ENCODE results near the gene LNX1.

LNX1 gene

DNA sequence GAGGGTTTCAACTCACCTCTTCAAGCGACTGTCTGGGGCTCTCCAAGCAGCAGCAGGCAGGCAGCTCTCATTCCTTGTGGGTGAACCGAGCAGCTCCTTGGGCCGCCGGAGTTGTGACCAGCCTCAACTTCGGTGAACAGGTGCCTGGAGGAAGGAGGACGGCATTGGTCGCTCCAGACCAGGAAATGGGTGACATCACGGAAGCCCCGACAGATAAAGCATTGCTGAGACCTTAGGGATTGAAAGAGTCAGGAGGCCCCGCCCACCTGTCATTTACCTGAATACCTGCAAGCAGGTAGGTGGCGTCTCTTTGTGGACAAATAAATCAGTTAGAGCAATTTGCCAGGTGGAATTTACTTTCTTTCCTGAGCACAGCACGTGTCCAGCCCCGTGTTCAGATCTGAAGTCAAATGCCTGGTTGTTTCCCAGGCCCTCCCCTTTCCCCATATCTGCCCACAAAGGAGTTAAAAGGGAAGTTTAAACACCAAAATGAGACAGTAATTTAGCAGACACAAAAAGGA, at the start of gene LNX1:
TSS of gene LNX1 (minus strand) at position 115 of the 521 bp plus-strand sequence. CDS start 17,484 bp downstream, outside the sequence.
- no peak for DNase-seq

DNA sequence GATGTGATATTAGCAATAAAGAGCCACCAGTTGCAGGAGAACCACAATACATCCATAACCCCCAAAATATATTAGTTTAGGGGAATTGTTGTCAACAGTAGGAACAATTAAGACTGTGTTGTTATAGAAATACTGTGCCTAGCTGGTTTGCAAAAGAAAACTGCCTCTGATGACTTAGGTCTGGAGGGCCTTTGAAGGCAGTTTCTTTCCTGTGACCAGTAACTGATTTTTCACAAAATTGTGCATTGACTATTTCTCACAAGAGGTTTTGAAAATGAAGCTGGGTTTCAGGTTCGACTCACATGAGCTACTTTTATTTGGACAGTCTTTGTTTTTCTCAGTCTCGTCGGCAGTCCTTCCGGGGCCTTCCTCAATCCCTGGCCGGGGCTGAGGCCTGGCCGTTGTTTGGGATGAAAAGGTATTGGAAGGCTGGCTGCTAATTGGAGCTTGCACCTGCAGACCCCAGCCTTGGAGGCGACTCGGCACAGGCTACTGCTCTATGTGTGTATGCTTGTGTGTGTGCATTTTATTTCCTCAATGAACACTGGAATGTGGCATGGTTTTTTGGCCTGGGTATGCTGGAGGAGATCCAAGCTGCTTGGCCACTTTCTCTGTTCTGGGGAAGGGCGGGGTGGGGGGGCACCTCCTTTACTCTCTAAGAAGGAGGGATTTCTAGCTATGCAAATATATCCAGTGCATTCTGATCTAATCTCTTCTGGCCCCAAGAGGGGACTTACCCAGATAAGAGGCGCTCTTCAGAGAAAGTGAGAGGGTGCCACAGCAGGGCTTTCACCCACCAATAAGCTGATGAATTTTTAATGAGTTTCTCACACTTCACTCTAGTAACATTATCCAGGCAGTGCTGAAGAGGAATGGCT, 49.5 kb upstream of the LNX1 start:
- peak; percentile 51 for DNase-seq

DNA sequence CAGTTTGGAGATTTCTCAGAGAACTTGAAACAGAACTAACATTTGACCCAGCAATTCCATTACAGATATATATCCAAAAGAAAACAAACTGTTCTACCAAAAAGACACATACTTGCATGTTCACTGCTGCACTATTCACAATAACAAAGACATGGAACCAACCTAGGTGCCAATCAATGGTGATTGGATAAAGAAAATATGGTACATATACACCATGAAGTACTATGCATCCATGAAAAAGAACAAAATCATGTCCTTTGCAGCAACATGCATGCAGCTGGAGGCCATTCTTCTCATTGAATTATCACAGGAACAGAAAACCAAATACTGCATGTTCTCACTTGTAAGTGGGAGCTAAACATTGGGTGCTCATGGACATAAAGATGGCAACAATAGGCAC, 47.6 kb upstream of the LNX1 start:
- DNase-seq: no peak

DNA sequence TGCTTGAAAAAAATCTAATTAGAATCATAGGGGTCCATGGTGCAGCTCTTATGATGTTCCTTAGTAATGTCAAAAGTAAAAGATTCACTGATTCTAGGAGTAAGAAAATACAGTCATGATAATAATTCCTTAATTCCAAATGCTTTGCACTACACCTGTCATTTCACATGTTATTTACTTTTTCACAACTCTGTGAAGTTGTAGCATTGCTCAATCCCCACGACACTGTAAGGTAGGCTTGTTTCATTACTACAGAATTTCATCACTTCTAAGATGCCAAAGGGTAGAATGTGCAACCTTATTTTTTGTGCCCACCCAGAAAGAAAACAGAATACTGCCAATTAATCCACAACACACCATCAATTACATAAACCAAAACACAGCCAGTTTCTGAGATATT, 46.1 kb upstream of the LNX1 start:
- DNase-seq: no peak

DNA sequence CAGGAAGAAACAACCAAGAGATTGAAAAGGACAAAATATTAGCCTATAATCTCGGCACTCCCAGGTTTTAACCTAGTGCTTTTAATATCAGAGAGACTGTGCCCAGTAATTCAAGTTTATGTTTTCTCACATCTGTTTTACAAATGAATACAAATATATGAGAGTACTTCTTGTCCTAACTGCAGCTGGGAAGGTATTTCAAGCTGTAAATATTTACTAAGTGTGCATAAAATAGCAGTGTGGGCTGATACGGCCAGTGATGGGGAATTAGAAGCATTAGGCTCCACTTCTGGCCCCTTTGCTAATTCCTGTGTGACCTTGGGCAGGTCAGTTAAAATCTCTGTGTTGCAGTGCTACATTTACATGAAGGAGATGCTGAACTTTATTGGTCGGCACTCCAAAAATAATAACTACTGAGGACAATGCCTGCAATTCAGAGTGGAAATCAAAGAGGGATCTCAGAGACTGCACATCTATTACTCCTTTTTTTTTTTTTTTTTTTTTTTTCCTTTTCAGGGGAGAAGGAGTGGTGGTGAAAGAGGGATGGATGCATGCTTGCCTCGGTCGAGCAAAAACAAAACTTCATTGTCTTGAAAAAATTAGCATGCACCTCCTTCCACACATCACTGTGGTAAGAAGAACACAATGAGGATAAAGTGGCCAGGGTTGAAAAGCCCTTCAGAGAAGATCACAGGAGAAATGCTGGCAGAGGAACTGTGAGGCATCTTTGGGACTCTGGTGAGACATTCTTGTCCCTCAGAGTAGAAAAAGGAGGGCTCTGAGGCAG, 44.6 kb upstream of the LNX1 start:
- DNase-seq: no peak

DNA sequence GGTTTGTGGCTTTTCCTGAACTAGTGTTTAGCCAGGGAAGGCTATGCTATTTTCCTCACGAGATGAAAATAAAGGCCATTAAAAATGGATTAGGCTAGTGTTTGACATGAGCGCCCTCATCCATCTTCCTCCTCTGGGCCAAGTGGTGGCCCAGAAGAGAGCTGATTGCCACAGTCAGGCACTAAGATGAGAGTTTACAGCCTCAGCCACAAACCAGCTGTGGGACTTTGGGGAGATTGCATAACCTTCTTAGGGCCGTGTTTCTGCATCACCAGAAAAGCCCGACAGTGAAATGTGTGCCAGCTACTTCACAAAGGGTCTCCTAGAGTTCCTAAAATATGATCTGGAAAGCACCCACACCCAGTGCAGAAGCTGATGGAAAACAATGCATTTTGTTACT, 42.3 kb upstream of the LNX1 start:
- no peak for DNase-seq

DNA sequence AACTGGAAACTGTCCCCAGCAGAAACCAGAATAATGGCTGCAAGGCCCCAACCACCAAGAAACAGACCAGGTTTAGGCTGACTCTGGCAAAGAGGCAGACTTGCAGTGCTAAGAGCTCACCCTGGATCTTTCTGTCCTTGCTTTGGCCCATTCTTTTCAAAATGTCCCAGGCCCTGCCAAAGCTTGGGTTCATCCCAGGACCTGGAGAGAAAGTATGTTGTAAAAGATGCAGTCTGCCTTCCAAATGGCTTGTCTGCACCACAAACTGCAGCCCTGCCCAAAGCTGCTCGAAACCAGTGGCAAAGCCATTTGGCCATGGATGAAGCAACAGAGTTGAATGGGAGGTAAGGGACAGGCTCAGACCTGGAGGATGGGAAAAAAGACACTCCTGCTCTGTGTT, 38.0 kb upstream of the LNX1 start:
- DNase-seq: no peak

DNA sequence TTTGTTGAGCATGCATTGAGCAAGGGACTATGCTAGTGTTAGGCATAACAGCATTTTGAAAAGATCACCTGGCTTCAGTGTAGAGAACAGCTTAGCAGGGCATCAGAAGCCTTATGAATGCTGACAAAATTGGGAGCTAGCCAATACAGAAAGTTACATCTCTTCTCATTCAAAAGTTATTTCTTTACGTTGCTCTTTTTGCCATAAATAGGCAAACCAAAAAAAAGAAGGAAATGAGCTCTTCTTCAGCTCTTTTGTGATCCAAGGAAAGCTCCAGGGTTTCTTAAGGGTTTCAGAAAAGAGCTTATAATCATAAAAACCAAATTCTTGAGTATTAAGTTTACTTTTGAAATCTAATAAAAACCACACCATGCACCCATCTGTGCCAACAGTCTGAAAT, 35.2 kb upstream of the LNX1 start:
- no peak for DNase-seq

DNA sequence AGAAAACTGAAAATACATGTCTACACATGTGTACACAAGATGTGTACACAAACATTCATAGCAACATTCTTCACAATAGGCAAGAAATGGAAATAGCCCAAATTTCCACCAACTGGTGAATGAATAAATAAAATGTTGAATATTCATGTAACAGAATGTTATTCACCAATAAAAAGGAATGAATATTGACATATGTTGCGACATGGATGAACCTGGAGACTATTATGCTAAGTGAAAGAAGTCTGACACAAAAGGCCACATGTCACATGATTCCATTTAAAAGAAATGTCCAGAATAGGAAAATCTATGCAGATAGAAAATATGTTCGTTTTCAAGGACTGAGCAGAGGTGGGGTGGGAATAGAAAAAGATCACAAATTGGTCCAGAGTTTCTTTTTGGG, 34.6 kb upstream of the LNX1 start:
- no peak for DNase-seq

DNA sequence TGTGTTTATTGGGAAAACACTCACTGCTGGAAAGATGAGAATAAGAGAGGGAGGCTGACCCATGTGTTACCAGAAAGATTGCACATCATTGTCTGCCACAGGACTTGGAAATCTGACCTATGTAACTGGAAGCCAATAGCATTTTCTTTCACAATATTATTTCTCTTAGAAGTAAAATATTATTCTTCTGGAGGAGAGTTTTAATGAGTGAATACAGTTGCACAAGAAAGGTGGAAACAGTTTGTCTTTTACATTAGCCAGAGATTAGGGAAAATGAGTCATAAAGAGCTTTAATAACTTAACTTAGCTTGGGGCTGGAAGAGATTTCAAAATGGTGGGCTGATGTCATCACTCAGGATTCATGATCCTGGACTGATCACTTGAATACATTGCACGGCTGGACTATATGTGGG, 31.5 kb upstream of the LNX1 start:
- DNase-seq: no peak

DNA sequence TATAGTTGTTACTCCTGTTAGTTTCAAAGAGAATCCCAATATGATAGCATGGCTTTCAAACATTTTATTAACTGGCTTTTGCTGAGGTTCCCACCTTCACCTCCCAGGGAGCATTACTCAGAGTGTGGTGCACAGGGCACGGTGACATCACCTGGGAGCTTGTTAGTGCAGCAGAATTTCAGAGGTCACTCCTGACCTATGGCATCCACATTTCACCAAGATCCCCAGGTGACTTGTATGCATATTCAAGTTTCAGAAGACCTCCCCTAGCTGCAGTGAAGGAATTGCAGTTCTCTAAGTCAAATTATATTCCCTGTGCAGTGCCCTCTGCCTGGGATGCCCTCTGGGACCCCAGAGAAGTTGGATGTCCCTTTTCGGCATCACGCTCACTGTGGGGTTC, 29.7 kb upstream of the LNX1 start:
- no peak for DNase-seq

DNA sequence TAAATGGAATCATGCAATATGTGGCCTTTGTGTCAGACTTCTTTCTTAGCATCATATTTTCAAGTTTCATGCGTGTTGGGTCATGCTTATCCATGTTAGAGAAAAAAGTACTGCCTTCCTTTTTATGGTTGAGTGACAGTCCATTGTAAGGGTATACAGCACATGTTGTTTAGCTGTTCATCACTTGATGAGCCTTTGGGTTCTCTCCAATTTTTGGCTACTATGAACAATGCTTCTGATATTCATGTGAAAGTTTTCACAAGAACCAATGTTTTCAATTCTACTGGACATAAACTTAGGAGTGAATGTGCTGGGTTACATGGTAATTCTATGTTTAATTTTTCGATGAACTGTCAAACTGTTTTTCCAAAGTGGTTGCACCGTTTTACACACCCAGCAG, 28.1 kb upstream of the LNX1 start:
- no peak for DNase-seq

DNA sequence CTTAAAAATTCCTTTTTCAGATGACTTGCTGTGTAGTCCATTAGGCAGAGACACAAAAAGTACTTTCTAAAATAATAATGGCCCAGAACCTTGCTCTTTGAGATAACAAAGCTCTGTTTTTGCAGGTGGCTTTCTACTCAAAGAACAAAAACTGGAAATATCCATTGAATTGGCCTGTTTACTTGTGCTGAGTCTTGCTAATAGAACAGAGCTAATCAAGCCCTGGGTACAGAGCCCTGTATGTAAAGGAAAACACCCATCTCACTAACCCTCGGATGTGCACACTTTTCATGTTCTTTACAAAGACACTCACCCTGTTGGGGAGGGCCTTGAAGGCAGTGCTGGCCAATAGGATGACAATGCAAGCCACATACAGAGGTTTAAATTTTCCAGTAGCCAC, 27.0 kb upstream of the LNX1 start:
- DNase-seq: no peak

DNA sequence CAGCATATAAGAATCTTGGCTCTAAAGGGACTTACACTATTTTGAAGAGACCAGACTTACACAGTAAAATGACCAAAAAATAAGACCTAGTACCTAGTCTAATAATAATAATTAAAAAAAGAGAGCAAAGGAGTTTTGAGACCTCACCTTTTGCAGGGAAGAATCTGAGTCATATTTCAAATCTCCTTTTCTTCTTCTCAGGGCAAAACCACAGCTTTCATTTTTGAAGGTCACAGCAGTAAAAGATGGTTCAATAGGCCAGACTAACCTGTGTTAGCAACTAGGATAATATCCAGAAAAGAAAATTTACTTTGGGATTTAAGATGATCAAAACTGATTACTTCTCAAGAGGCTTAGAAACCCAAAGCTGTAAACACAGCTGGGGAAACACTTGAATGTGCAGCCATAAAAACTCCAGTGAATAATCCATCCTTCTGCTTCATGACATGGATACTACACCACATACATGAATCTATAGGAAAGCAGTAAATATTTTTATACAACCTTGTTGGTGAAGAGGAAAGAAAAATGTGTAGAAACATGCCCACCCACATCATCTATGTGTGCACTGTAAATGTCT, 25.9 kb upstream of the LNX1 start:
- DNase-seq: peak; percentile 2

DNA sequence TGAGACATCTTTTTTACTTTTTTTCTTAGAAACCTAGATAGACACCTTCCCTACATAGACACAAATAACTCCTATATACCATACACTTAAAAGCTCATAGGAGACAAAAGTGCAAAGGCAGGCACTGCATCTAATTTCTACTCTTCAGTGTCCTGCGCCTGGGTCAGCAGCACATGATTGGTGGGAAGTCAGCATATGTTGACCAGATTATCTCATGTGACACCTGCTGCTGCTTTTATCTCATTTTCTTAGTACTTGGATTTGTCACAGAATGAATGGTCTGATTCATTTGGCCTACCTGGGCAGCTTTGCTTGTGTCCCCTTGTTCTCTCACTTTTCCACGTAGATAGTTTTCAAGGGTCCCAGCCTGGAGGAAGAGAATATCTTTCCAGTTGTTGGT, 24.9 kb upstream of the LNX1 start:
- DNase-seq: no peak

DNA sequence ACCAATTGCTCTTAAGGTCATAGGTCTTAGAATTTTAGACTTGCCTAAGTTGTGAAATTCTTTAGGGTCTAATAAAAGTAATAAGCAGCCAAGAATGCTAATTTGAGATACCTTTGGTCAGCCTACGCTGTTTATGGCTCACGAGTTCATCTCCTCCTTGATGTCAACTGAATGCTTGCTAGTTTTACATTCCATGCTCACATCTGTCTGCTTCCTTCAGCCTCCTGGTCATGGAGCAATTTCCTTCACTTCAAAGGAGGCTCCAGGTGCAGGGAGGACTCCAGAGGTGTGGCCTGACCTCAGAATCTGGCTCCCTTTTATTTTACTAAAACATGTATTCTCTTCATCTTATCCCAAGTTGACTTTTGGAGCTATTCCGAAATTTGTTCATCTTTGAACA, 23.3 kb upstream of the LNX1 start:
- no peak for DNase-seq

DNA sequence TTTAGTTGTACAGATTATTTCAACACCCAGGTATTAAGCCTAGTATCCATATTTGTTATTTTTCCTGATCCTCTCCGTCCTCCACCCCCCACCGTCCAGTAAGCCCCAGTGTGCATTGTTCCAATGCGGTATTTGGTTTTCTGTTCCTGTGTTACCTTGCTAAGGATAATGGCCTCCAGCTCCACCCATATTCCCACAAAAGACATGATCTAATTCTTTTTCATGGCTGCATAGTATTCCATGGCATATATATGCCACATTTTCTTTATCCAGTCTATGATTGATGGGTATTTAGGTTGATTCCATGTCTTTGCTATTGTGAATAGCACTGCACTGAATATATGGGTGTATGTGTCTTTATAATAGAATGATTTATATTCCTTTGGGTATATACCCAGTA, 22.1 kb upstream of the LNX1 start:
- no peak for DNase-seq

DNA sequence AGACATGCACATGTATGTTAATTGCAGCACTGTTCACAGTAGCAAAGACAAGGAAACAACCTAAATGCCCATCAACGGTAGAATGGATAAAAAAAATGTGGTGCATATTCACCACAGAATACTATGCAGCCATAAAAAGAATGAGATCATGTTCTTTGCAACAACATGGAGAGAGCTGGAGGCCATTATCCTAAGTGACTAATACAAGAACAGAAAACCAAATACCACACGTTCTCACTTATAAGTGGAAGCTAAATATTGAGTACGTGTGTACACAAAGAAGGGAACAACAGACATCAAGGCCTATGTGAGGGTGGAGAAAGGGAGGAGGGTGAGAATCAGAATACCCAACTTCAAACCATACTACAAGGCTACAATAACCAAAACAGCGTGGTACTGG, 17.4 kb upstream of the LNX1 start:
- no peak for DNase-seq

DNA sequence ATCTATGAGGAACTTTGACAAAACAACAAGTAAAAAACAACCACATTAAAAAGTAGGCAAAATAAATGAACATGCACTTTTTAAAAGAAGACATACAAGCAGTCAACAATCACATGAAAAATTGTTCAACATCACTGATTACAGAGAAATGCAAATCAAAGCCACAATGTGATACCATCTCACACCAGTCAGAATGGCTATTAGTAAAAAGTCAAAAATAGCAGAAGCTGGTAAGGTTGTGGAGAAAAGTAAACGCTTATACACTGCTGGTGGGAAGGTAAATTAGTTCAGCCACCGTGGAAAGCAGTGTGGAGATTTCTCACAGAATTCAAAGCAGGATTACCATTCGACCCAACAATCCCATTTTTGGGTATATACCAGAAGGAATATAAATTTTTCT, 17.0 kb upstream of the LNX1 start:
- no peak for DNase-seq

DNA sequence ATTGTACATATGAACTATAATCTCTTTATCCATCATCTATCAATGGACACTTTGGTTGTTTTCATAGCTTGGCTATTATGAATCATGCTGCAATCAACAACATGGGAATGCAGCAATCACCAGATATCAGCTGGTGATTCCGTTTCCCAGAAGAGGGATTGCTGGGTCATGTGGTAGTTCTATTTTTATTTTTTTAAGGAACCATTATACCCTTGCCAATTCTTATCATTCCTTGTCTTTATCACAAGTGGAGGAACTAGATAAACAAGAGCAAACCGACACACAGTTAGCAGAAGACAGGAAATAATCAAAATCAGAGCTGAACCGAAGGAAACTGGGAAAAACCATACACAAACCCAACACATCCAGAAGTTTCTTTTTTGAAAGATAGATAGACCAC, 14.5 kb upstream of the LNX1 start:
- no peak for DNase-seq

DNA sequence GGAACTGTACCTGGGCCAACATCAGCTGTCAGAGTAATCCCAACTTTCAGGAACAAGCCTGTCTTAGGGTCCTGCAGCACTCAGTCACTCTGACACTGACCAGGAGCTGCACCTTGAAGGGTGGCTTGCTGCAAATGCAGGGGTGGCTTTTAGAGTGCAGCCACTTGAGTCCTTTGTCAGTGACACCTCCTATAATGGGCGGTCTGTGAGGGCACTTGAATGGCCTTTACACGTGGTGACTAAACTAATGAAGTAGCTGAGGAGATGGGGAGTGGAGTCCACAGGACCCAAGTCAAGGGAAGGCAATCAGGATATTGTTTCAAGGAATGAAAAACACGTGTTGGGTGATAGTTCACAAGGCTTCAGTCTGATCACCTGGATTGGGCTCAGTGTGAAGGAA, 11.1 kb upstream of the LNX1 start:
- DNase-seq: no peak

DNA sequence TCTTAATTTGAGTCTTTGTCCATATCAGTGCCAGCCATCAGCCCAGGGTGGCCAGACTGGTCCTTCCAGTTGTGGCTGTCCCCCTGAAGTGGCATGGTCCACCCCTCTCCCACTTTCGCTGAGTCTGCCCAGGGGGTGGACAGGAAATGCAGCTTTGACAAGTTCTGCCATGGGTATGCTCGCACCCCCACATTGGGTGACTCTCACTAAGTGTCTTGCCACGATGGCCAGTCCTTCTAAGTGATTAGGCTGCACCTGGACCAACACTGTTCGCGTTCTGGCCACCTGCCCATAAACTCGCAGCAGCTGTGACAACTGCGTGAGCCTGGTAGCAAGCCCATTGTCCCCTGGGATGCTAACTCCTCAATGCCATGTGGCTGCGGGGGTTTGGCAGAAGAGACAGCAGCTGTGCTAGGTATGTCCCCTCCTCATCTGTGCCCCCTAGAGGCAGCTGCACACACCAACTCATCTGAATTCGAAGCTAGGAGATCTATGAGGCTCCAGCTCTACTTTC, 10.0 kb upstream of the LNX1 start:
- DNase-seq: peak; percentile 87

DNA sequence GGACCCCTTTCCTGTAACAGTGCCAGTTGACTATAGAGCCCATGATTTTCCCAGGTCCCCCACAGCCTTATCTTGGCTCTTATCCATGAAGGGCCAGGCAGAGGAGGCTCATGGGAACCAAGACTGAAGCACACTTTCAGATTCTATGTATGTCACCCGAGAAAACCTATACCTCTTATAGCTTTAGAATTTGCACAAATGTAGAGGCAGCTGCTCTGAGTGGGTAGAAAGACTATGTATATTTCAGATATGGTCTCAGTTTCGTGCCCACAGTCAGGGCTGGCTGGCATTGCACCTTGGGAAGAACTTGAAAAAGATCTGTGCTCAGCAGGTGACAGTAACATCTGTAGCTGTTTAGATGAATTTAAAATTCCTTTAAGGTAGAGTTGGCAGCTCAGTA, 8.3 kb upstream of the LNX1 start:
- DNase-seq: no peak

DNA sequence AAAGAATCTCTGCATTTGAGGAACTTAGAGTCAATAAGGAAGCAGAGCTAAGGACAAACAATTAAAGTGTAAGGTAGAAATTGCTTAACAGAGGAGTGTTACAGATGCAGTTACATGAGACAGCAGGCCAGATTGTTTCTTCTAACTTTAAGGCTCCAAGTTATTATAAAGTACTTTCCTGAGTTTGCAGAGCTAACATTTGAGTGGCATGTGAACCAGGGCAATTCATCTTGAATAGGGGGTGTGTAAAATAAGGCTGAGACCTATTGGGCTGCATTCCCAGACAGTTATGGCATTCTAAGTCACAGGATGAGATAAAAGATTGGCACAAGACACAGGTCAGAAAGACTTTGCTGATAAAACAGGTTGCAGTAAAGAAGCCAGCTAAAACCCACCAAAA, 7.6 kb upstream of the LNX1 start:
- DNase-seq: no peak

Measured in NCI-H2171 treated with DMSO at 0.1 percent for 48 hours (cell line).